T-helper 22 cell (primary cell): ENCODE results near the gene EHBP1L1.
"Not testable (repeated sequence)": the region's sequence is repeated elsewhere in the genome, so short reads cannot be mapped to it uniquely, and the experiment has no call there.

Source experiments
- DNase-seq: peaks from one replicate; pipeline ENCODE4 v3.0.0-alpha.2; 2020; ENCODE audit warnings: low read depth

EHBP1L1 gene

GRCh38 chr11:65636108-65637031, 60.5 kb downstream of the EHBP1L1 start:
- no peak for DNase-seq

GRCh38 chr11:65637032-65637557, 61.2 kb downstream of the EHBP1L1 start:
- no peak for DNase-seq

DNA sequence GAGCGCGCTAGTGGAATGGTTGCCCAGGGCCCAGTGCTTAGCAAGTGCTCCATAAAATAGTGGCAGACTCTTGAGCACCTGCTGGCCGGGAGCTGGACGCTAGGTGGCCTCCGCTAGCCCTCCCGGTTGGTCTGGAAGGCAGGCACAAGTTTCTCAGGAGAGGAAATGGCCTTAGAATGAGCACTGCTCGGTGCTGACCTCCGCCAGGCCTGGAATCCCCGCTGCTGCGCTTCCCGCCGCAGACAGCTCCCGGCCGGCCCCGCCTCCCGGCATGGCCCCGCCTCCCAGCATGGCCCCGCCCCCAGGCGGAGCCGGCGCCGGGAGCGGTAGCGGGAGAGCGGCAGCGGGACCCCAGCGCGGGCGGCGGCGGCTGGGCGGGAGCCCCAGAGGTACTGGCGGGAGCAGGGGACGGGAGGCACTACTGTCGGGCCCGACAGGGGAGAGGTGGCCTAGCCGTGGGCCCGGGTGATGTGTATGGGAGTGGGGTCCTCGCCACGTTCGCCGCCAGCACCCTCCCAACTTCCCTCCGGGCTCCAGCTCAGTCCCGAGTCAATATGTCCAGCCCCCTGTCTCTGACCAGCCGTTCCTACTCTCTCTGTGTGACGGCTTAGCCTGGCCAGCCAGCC, 62.1 kb downstream of the EHBP1L1 start, which contains the start of gene SIPA1:
Gene SIPA1, plus strand, starts transcription at position 308 of the 626 bp plus-strand sequence. CDS start 2,821 bp downstream, outside the sequence.
- DNase-seq: peak; percentile 61

DNA sequence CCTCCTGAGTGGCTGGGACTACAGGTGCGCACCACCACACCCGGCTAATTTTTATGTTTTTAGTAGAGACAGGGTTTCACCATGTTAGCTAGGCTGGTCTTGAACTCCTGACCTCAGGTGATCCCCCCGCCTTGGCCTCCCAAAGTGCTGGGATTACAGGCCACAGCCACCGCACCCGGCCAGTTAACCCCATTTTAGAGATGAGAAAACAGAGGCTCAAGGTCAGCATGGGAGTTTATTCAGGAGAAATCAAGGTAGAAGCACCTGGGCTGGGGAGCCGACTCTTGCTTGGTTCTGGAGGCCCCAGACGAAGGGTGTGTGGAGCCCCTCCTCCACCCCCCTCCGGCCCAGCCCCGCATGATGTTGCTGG, 63.4 kb downstream of the EHBP1L1 start:
- not testable (repeated sequence) for DNase-seq

DNA sequence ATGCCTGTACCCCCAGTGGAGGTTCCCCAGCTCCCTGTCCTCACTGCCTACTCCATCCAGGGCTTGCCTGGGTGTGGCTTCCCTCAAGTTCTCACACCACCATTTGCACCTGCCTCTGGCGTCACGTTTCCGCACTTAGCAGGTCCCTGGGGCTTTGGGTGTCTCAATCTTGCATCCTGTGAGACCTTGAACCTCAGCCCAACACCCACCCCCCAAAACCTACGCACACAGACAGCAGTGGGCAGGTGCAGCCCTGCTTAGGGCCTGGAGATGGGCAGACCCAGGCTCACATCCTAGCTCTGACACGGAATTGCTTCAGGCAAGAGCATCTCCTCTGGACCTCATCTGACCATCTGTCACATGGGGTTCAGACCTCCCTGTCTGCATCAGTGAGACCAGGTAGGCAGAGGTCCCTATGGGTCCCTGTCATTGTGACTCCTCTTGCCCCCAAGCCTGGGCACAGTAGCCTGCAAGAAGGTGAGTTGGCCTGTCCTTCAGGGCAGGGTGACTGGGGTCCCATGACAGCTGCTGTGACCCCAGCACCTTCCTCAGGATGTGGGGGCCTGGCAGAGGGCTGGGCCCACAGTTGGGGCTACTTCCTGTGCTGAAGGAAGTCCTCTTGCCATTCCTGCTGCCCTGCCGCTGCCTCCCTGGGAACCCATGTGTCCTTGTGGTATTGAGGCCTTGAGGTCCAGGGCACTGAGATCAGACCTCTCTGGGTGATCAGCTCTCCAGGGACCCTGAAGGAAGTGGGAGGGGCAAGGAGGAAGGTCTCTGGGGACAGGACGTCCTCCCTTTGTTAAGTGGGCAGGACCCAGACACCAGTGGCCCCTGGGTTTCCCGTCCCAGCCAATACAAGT, 64.0 kb downstream of the EHBP1L1 start:
- DNase-seq: peak; percentile 76

DNA sequence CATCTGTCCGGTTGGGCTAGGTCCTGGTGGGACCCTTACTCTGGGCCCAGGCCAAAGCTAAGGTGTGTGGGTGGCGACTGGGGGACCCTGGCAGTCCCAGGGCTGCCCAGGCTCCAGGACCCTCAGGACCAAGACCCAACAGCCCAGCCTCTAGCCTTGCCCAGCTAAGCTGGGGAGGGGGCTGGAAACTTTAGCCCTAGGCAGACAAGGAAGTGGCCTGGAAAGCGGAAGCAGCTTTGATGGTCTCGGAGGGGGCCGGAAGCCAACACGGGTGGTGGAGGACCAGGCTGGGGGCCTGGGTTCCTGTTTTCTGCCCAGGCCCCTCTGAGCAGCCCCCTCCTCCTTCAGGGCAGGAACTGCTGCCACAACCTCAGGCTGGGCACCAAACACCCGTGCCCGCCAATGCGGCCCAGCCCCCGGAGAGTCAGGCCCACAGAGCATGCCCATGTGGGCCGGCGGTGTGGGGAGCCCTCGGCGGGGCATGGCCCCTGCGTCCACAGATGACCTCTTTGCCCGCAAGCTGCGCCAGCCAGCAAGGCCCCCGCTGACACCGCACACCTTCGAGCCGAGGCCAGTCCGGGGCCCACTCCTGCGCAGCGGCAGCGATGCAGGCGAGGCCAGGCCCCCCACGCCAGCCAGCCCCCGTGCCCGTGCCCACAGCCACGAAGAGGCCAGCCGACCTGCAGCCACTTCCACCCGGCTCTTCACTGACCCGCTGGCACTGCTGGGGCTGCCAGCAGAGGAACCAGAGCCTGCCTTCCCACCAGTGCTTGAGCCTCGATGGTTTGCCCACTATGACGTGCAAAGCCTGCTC, 64.8 kb downstream of the EHBP1L1 start:
- no peak for DNase-seq

GRCh38 chr11:65641297-65642013, 65.6 kb downstream of the EHBP1L1 start:
- DNase-seq: no peak
